ENCODE data around the gene TECPR2.

GRCh38 chr14:102396521-102396920, 33.8 kb downstream of the TECPR2 start:
- no peak for TF ChIP-seq TAF1 (IDR thresholded peaks at IDR 0.05; ENCODE audit: borderline replicate concordance, insufficient read depth, low read length)
- TF ChIP-seq POLR2AphosphoS5 (IDR thresholded peaks at IDR 0.05; ENCODE audit: low read depth, low read length) = no peak
- TF ChIP-seq REST (IDR thresholded peaks at IDR 0.05; ENCODE audit: insufficient read depth in 1 of 2, low read depth in 2 of 2, low read length in 2 of 2) = no peak
- no peak for TF ChIP-seq SIN3A (IDR thresholded peaks at IDR 0.05; ENCODE audit: borderline replicate concordance, insufficient read depth, low read length)
